Adipose tissue (tissue), 3 donors: ENCODE results near the gene FBLN5. TPM values are rescaled to one million over a fixed set of nuclear protein-coding genes. Genes with fewer than 3 reads are reported as not detected.
"Not testable (repeated sequence)": the region's sequence is repeated elsewhere in the genome, so short reads cannot be mapped to it uniquely, and the experiment has no call there.

Experiments
- H3K27ac ChIP-seq: one replicate; pipeline ENCODE4 v1.5.1; 2013; ENCODE audit warnings: low read depth, low read length
- WGBS, 3 donors: extraction: QIAGEN DNeasy Blood & Tissue Kit; methylation state at CpG; one replicate each; pipeline ENCODE4 v1.1.7; 2013; 5-methylcytosine and 5-hydroxymethylcytosine counted together
- polyA plus RNA-seq, 3 donors: library from polyadenylated mRNA; stranded (reverse); fragments of 200-250 nt; gene quantifications; one replicate each; pipeline ENCODE4 v1.2.3, GENCODE V29; 2013
- donor health status: healthy with polysubstance abuse.
- donor health status: Bipolar disorder and iron deficiency.
- donor health status: healthy.

The FBLN5 gene
- polyA plus RNA-seq, 3 donors = 24.0 to 229 (median 120) TPM

DNA sequence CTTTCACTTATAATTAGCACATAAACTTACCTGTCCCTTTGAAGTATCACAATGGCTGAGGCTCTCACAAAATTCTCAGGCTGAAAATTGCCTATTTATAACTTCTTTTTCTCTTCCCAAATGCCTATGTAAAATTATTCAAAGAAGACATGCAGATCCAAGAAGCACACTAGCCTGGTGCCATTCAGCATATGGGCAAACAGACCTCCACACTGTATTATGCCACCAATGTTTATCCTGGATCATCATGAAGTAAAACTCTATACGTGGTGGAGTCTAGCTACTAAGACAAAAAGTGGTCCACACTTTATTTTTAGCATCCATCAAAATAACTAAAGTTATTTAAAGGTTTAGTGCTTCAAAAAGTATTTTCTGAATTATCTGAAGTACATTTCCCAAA, 95.9 kb downstream of the FBLN5 start:
- 38 to 62% (median 44%) methylated on average over 1 of the region's 1 CpG for WGBS, 3 donors
- no peak overlapping the region for H3K27ac ChIP-seq

- no peak overlapping the region for H3K27ac ChIP-seq
- WGBS, 3 donors = 47 to 71% (median 56%) methylated on average over 4 of the region's 4 CpGs
Measured at GRCh38 chr14:91848504-91849001, 98.9 kb downstream of the FBLN5 start.

DNA sequence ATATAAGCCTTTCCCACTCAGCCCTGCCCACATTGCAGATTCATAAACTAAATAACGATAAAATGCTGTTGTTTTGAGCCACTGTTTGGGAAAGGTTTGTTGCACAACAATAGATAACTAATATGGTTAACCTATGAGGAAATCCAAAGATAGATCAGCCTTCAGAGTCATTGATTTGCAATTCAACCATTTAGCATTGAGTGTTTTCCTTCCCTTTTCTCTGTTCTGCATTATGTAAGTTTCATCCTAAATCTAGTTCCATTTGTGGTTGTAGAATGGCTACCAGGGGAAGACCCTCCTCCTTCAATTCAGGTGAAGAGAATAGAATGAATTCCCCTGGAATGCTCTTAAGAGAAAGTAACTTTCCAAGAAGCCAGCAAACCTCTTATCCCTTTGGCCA, 99.8 kb downstream of the FBLN5 start:
- no peak overlapping the region for H3K27ac ChIP-seq
- 70 to 94% (median 88%) methylated on average over 1 of the region's 1 CpG for WGBS, 3 donors

DNA sequence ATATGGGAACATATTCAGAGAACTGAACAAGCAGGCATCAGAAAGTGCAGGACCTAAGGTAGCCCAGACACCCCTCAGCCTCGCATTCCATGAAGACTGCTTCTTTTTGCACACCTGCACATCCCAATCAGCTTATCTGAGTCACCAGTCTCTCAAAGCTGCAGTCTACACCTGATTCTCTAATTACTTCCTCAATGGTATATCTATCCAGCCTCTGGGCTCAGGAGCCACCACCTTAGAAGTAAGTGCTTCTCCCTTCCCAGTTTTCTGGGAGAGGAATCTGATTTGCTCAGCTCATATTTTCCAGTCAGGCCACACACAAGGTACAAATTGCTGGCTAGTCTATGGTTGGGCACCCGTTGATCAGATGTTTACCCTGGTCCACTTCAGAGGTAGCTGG, 101.8 kb downstream of the FBLN5 start:
- WGBS, 3 donors = 88 to 91% (median 90%) methylated on average over 2 of the region's 2 CpGs
- H3K27ac ChIP-seq = no peak overlapping the region

- WGBS, 3 donors = 92 to 99% (median 96%) methylated on average over 8 of the region's 8 CpGs
- H3K27ac ChIP-seq = not testable (repeated sequence)
Measured at GRCh38 chr14:91845056-91845455, 102.4 kb downstream of the FBLN5 start.

GRCh38 chr14:91844029-91844428, 103.5 kb downstream of the FBLN5 start:
- WGBS, 3 donors = 60 to 80% (median 61%) methylated on average over 4 of the region's 4 CpGs
- no peak overlapping the region for H3K27ac ChIP-seq

- 51 to 69% (median 59%) methylated on average over 4 of the region's 4 CpGs for WGBS, 3 donors
- no peak overlapping the region for H3K27ac ChIP-seq
Measured at GRCh38 chr14:91843437-91843836, 104.1 kb downstream of the FBLN5 start.

- no peak overlapping the region for H3K27ac ChIP-seq
Measured at GRCh38 chr14:91841065-91841464, 106.4 kb downstream of the FBLN5 start.

- 97 to 100% (median 100%) methylated on average over 1 of the region's 1 CpG for WGBS, 3 donors
- no peak overlapping the region for H3K27ac ChIP-seq
Measured at GRCh38 chr14:91839749-91840148, 107.7 kb downstream of the FBLN5 start.

- H3K27ac ChIP-seq = no peak overlapping the region
- 26 to 71% (median 69%) methylated on average over 12 of the region's 12 CpGs for WGBS, 3 donors
Measured at GRCh38 chr14:91837076-91837475, 110.4 kb downstream of the FBLN5 start.

GRCh38 chr14:91835920-91836843, 111.3 kb downstream of the FBLN5 start:
- WGBS, 3 donors = 0 to 2% (median 1%) methylated on average over 66 to 84 of the region's 84 CpGs
- no peak overlapping the region for H3K27ac ChIP-seq

- H3K27ac ChIP-seq = no peak overlapping the region
- WGBS, 3 donors = 4 to 10% (median 6%) methylated on average over 19 of the region's 19 CpGs
Measured at GRCh38 chr14:91835197-91835919, 112.1 kb downstream of the FBLN5 start.

GRCh38 chr14:91834571-91834970, 112.9 kb downstream of the FBLN5 start:
- H3K27ac ChIP-seq = no peak overlapping the region
- 52 to 76% (median 70%) methylated on average over 2 of the region's 2 CpGs for WGBS, 3 donors

DNA sequence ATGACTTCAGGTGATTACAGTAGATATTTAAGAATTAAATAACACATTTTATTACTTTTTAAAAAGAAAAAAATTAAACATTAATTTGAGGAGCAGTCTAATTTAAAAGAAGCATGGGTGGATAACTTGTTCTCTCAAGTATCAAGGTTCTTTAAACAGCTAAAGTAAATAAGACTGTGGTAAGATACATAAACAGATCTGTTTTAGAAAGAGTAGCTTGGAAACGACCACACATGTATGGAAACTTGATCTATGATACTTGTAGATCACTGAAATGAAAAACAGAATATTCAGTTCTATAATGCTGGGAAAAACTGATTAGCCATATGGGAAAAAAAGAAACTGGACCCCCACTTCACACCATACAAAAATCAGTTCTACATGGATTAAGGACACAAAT, 116.2 kb downstream of the FBLN5 start:
- WGBS, 3 donors = 16 to 56% (median 47%) methylated on average over 1 of the region's 1 CpG
- no peak overlapping the region for H3K27ac ChIP-seq

DNA sequence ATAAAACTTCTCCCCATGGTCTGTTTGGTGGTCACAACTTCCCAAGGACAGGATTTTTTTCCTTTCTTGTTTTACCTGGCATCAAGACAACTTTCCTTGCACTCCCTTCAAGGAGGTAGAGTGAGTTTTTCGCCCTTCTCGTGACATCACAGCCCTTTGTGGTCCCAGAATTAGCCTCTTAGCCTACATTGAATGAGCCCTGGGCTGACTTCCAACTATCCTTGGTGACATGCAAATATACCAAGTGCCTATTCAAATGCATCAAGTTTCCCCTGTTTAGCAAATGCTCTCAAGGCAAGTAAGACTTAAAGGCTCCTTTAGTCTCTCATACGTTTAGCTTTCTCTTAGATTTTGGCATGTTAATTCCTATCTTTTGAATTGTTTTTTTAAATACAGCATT, 116.7 kb downstream of the FBLN5 start:
- H3K27ac ChIP-seq = no peak overlapping the region
- 17 to 66% (median 60%) methylated on average over 3 of the region's 3 CpGs for WGBS, 3 donors

- no peak overlapping the region for H3K27ac ChIP-seq
Measured at GRCh38 chr14:91829511-91829910, 118.0 kb downstream of the FBLN5 start.

GRCh38 chr14:91827746-91828145, 119.7 kb downstream of the FBLN5 start:
- WGBS, 3 donors = 86 to 98% (median 96%) methylated on average over 1 of the region's 1 CpG
- H3K27ac ChIP-seq = no peak overlapping the region

More at GRCh38 chr14:91829511-91829910, 118.0 kb downstream of the FBLN5 start:
- 16 to 48% (median 35%) methylated on average over 2 of the region's 2 CpGs for WGBS, 3 donors
